OCI-LY3 (cell line): ENCODE data around the gene CCL25.

ENCODE experiments used
- H2AFZ ChIP-seq: fragments of 200-600, 300-600 bp; shearing (Covaris generic); 2 replicates; pipeline ENCODE4 v1.6.0; 2014; ENCODE audit warnings: antibody characterized with exemption, low read depth, low read length
- H3K27ac ChIP-seq: fragments of 200-600, 300-600 bp; sonication (generic); 2 replicates; pipeline ENCODE4 v1.5.1; 2014; ENCODE audit warnings: mild to moderate bottlenecking, low read length, moderate library complexity, mixed read lengths
- H3K27me3 ChIP-seq: fragments of 200-600, 300-600 bp; sonication (generic); 2 replicates; pipeline ENCODE4 v1.6.1; 2014; ENCODE audit warnings: low read depth, low read length, mixed read lengths
- H3K36me3 ChIP-seq: fragments of 200-600, 300-600 bp; sonication (generic); replicated peaks from 2 replicates; pipeline ENCODE3; 2014; ENCODE audit warnings: low read depth, low read length, mixed read lengths
- H3K4me1 ChIP-seq: fragments of 300-600, 200-600 bp; sonication (generic); 2 replicates; pipeline ENCODE4 v1.6.1; 2014; ENCODE audit warnings: low read length, mixed read lengths
- H3K4me2 ChIP-seq: fragments of 200-600, 300-600 bp; sonication (generic); 2 replicates; pipeline ENCODE4 v1.6.1; 2014; ENCODE audit warnings: low read length, mixed read lengths
- H3K4me3 ChIP-seq: fragments of 300-600, 200-600 bp; sonication (generic); 2 replicates; pipeline ENCODE4 v1.5.1; 2014; ENCODE audit warnings: antibody characterized with exemption, mild to moderate bottlenecking, low read length, moderate library complexity
- H3K79me2 ChIP-seq: fragments of 300-600, 200-600 bp; shearing (Covaris generic); 2 replicates; pipeline ENCODE4 v1.6.1; 2014; ENCODE audit warnings: mild to moderate bottlenecking, low read length, mixed read lengths
- H3K9ac ChIP-seq: fragments of 300-600, 200-600 bp; shearing (Covaris generic); 2 replicates; pipeline ENCODE4 v1.6.0; 2014; ENCODE audit warnings: mild to moderate bottlenecking, low read length, moderate library complexity
- H3K9me3 ChIP-seq: fragments of 200-600, 300-600 bp; shearing (Covaris generic); 2 replicates; pipeline ENCODE4 v1.6.1; 2014; ENCODE audit warnings: low read length, mixed read lengths; ENCODE audit not compliant: insufficient read depth
- H4K20me1 ChIP-seq: fragments of 200-600, 300-600 bp; sonication (generic); 2 replicates; pipeline ENCODE4 v1.6.1; 2016; ENCODE audit warnings: low read length, mixed read lengths; ENCODE audit not compliant: insufficient read depth
- EZH2phosphoT487 ChIP-seq: fragments of 200-600 bp; shearing (Covaris generic); IDR thresholded peaks from 2 replicates; pipeline ENCODE4 v1.6.1; 2018; ENCODE audit warnings: antibody characterized with exemption, mixed run types, low read depth
- TF ChIP-seq, protein P1 (sequence below): fragments of 200-600, 300-600 bp; sonication (generic); IDR thresholded peaks from 2 replicates; pipeline ENCODE4 v1.5.1; 2014; ENCODE audit warnings: antibody characterized with exemption, low read length, low read depth

The CCL25 gene

DNA sequence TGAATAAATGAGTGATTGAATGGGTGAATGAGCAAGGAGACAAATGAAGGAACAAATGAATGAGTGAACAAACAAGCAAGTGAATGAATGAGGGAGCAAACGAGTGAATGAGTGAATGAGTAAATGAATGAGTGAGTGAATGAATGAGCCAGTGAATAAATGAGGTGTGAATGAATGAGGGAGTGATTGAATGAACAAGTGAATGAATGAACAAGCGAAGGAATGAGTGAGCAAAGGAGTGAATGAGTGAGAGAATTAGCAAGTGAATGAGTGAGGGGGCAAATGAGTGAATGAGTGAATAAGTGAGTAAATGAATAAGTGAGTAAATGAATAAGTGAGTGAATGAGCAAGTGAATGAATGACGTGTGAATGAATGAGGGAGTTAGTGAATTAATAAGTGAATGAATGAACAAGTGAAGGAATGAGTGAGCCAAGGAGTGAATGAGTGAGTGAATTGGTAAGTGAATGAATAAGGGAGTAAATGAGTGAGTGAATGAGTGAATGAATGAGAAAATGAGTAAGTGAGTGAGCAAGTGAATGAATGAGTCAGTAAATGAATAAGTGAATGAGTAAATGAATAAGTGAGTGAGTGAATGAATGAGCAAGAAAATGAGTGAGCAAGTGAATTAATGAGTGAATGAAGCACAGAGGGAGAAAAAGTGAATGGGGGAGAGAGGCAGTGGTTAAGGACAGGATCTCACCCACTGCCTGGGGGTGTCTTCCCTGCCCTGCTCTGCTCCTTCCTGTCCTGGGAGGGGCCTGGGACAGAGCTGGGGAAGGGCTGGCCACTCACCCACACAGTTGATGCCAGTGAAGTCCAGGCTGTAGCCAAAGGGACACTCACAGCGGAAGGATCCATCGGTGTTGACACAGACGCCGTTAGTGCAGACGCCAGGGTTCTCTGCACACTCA, 36.4 kb downstream of the CCL25 start:
- Histone ChIP-seq H2AFZ (no peak overlapping the region), H3K4me3 (no peak overlapping the region), H3K79me2 (no peaks in the 10 kb centered on the region), H3K27ac (no peak overlapping the region), H3K9me3 (no peaks in the 10 kb centered on the region), H3K27me3 (no peaks in the 10 kb centered on the region), H4K20me1 (no peaks in the 10 kb centered on the region), H3K4me1 (no peaks in the 10 kb centered on the region), H3K4me2 (no peak overlapping the region), H3K36me3 (no peaks in the 10 kb centered on the region), H3K9ac (no peak overlapping the region)
- TF ChIP-seq EZH2phosphoT487 = no peak
- TF ChIP-seq, protein P1, sequence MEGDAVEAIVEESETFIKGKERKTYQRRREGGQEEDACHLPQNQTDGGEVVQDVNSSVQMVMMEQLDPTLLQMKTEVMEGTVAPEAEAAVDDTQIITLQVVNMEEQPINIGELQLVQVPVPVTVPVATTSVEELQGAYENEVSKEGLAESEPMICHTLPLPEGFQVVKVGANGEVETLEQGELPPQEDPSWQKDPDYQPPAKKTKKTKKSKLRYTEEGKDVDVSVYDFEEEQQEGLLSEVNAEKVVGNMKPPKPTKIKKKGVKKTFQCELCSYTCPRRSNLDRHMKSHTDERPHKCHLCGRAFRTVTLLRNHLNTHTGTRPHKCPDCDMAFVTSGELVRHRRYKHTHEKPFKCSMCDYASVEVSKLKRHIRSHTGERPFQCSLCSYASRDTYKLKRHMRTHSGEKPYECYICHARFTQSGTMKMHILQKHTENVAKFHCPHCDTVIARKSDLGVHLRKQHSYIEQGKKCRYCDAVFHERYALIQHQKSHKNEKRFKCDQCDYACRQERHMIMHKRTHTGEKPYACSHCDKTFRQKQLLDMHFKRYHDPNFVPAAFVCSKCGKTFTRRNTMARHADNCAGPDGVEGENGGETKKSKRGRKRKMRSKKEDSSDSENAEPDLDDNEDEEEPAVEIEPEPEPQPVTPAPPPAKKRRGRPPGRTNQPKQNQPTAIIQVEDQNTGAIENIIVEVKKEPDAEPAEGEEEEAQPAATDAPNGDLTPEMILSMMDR = no peak

DNA sequence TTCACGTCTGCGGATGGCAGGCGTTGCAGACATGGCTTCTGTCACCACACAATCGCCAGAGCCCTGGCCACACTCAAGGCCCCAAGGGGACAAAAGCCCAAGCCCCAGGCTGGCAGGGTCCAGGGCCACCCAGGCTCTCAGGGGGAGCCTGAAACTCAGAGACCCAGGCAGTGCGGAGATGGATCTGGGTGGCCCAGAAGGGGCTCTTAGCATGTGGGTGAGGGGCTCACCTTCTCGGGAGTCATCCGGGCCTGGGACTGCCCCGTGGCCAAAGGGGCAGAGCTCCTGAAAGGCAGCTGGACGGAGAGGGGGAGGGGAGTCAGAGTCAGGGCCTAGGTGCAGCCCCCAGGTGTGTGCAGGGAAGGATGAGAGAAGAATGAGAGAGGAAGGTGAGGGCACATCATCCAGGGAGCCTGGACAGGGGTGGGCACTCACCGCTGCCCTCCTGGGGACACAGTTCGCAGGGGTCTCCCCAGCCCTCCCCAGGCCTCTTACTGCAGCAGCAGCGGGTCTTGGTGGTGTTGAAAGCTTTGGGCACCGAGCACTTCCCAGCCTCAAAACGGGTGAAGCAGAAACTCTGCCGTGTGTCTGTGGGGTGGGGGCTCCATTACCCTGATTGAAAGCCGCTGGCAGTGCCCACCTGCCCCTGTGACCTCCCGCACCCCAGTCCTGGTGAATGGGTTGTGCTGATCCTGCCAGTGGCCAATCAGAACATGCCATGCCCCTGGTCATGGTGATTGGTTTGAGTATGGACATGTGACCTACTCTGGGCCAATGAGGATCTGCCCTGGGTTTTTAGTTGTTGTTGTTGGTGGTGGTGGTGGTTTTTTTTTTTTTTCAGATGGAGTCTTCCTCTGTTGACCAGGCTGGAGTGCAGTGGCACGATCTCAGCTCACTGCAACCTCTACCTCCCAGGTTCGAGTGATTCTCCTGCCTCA, 37.4 kb downstream of the CCL25 start:
- no peaks in the 10 kb centered on the region for H4K20me1 ChIP-seq
- H3K9me3 ChIP-seq = no peaks in the 10 kb centered on the region
- H3K27ac ChIP-seq = no peak overlapping the region
- H3K4me3 ChIP-seq = no peak overlapping the region
- H3K9ac ChIP-seq = no peak overlapping the region
- no peaks in the 10 kb centered on the region for H3K36me3 ChIP-seq
- H3K4me1 ChIP-seq = no peaks in the 10 kb centered on the region
- H2AFZ ChIP-seq = no peak overlapping the region
- H3K79me2 ChIP-seq = no peaks in the 10 kb centered on the region
- H3K4me2 ChIP-seq = no peak overlapping the region
- no peak for TF ChIP-seq EZH2phosphoT487
- TF ChIP-seq, protein P1 = no peak
- H3K27me3 ChIP-seq = no peaks in the 10 kb centered on the region

DNA sequence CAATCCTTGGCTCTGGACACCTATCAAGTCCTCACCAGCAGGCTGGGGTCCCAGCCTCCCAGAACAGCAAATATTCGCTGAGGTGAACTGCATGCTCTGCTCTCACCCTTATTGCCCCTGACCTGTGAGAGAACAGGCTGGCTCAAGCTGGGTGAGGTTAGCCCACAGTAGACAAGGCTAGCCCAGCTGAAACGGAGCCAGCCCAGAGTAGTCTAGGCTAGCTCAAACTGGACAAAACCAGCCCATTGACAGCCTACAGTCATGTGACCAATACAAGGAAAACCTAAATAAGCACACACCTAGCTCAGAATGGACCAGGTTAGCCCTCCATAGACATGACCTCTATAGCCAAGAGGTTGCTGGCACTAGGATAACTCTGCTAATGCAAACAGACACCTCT, 38.4 kb downstream of the CCL25 start:
- Histone ChIP-seq H3K27ac (no peak overlapping the region), H4K20me1 (no peaks in the 10 kb centered on the region), H3K27me3 (no peaks in the 10 kb centered on the region), H3K4me1 (no peaks in the 10 kb centered on the region), H3K4me3 (no peak overlapping the region), H3K9ac (no peak overlapping the region), H3K9me3 (peaks cover 9% of the 10 kb centered on the region), H3K36me3 (no peaks in the 10 kb centered on the region), H3K79me2 (no peaks in the 10 kb centered on the region), H2AFZ (no peak overlapping the region), H3K4me2 (no peak overlapping the region)
- TF ChIP-seq, protein P1 = no peak
- no peak for TF ChIP-seq EZH2phosphoT487

DNA sequence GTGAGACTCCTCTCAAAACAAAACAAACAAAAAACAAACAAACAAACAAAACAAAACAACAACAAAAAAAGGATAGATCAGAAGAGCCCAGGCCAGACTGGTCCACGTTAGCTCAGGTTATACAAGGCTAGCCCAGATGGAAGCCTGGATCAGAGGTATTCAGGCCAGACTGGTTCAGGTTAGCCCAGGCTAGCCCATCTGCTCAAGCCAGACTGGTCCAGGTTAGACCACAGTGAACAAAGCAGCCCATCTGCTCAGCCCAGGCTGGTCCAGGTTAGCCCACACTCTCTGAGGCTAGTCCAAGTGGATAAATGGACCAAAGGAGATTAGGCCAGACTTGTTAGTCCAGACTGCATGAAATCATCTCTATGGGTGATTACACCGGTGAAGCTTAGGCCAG, 41.2 kb downstream of the CCL25 start:
- H3K36me3 ChIP-seq = no peaks in the 10 kb centered on the region
- H3K4me3 ChIP-seq = no peak overlapping the region
- no peak overlapping the region for H3K4me2 ChIP-seq
- no peak overlapping the region for H2AFZ ChIP-seq
- no peaks in the 10 kb centered on the region for H3K4me1 ChIP-seq
- H3K27me3 ChIP-seq = peaks cover 5% of the 10 kb centered on the region; the same call in 1 of the 2 replicates
- no peak overlapping the region for H3K27ac ChIP-seq
- TF ChIP-seq EZH2phosphoT487 = no peak
- TF ChIP-seq, protein P1 = no peak
- no peak overlapping the region for H3K9ac ChIP-seq
- H3K9me3 ChIP-seq = peaks cover 26% of the 10 kb centered on the region
- no peaks in the 10 kb centered on the region for H3K79me2 ChIP-seq
- no peaks in the 10 kb centered on the region for H4K20me1 ChIP-seq
